Measurements from ENCODE around the gene AMZ1.

The AMZ1 gene

GRCh38 chr7:2755531-2755930 lies 67.5 kb downstream of the AMZ1 start:
- FAIRE-seq, result no peak

GRCh38 chr7:2757361-2757903 lies 69.4 kb downstream of the AMZ1 start:
- no peak for DNase-seq (ENCODE audit: insufficient read length, low spot score)
- no peak for TF ChIP-seq CTCF (IDR thresholded peaks at IDR 0.05; ENCODE audit: insufficient read depth, missing control alignments)
- no peak for FAIRE-seq

More at GRCh38 chr7:2755531-2755930, 67.5 kb downstream of the AMZ1 start:
- DNase-seq (ENCODE audit: insufficient read length, low spot score), result no peak
- TF ChIP-seq CTCF (IDR thresholded peaks at IDR 0.05; ENCODE audit: insufficient read depth, missing control alignments), result no peak

- TF ChIP-seq CTCF (IDR thresholded peaks at IDR 0.05; ENCODE audit: insufficient read depth, missing control alignments), result no peak
- FAIRE-seq (no peak), DNase-seq (ENCODE audit: insufficient read length, low spot score) (no peak)
Observed at GRCh38 chr7:2757904-2758672, 70.1 kb downstream of the AMZ1 start.

GRCh38 chr7:2758673-2759616 lies 70.9 kb downstream of the AMZ1 start:
- FAIRE-seq, result no peak
- no peak for TF ChIP-seq CTCF (IDR thresholded peaks at IDR 0.05; ENCODE audit: insufficient read depth, missing control alignments)
- DNase-seq (ENCODE audit: insufficient read length, low spot score), result no peak

- TF ChIP-seq CTCF (IDR thresholded peaks at IDR 0.05; ENCODE audit: insufficient read depth, missing control alignments), result no peak
- no peak for FAIRE-seq
- no peak for DNase-seq (ENCODE audit: insufficient read length, low spot score)
Observed at GRCh38 chr7:2759736-2760097, 71.7 kb downstream of the AMZ1 start.

GRCh38 chr7:2760098-2760889 lies 72.3 kb downstream of the AMZ1 start:
- FAIRE-seq (peak; percentile 6), DNase-seq (ENCODE audit: insufficient read length, low spot score) (peak; percentile 39)
- peak; percentile 15 for TF ChIP-seq CTCF (IDR thresholded peaks at IDR 0.05; ENCODE audit: insufficient read depth, missing control alignments)

All from D721Med (cell line).